HG03095 (cell line): ENCODE data around the gene INPP5F.
"Not testable (repeated sequence)": the region's sequence is repeated elsewhere in the genome, so short reads cannot be mapped to it uniquely, and the experiment has no call there.

Experiments used
- ATAC-seq: cut with Tn5 transposase; IDR thresholded peaks from one replicate; pipeline ENCODE4 v1.9.1; 2021; ENCODE audit warnings: moderate library complexity; ENCODE audit not compliant: unreplicated experiment

The INPP5F gene

GRCh38 chr10:119740096-119740495 is 14.2 kb downstream of the INPP5F start:
- ATAC-seq: no peak

- ATAC-seq: no peak
Measured at GRCh38 chr10:119742947-119743648, 17.2 kb downstream of the INPP5F start.

- no peak for ATAC-seq
Measured at GRCh38 chr10:119747940-119748339, 22.1 kb downstream of the INPP5F start.

GRCh38 chr10:119748871-119749270 is 23.0 kb downstream of the INPP5F start:
- ATAC-seq: no peak

GRCh38 chr10:119749455-119749854 is 23.6 kb downstream of the INPP5F start:
- ATAC-seq: no peak

GRCh38 chr10:119750391-119751230 is 24.8 kb downstream of the INPP5F start:
- ATAC-seq: peak; percentile 99

- no peak for ATAC-seq
Measured at GRCh38 chr10:119753309-119753708, 27.5 kb downstream of the INPP5F start.

- no peak for ATAC-seq
Measured at GRCh38 chr10:119754085-119754484, 28.2 kb downstream of the INPP5F start.

- no peak for ATAC-seq
Measured at GRCh38 chr10:119754936-119755335, 29.1 kb downstream of the INPP5F start.

GRCh38 chr10:119755446-119755845 is 29.6 kb downstream of the INPP5F start:
- ATAC-seq: no peak

GRCh38 chr10:119758448-119759195 is 32.8 kb downstream of the INPP5F start:
- ATAC-seq: no peak

GRCh38 chr10:119759832-119760231 is 34.0 kb downstream of the INPP5F start:
- ATAC-seq: no peak

- no peak for ATAC-seq
Measured at GRCh38 chr10:119761106-119761505, 35.3 kb downstream of the INPP5F start.

- no peak for ATAC-seq
Measured at GRCh38 chr10:119762035-119762434, 36.2 kb downstream of the INPP5F start.

- no peak for ATAC-seq
Measured at GRCh38 chr10:119762805-119763798, 37.3 kb downstream of the INPP5F start.

- ATAC-seq: no peak
Measured at GRCh38 chr10:119768455-119769094, 42.7 kb downstream of the INPP5F start.

- ATAC-seq: no peak
Measured at GRCh38 chr10:119769886-119770285, 44.0 kb downstream of the INPP5F start.

- no peak for ATAC-seq
Measured at GRCh38 chr10:119770928-119771327, 45.1 kb downstream of the INPP5F start.

- no peak for ATAC-seq
Measured at GRCh38 chr10:119772334-119772733, 46.5 kb downstream of the INPP5F start.

- not testable (repeated sequence) for ATAC-seq
Measured at GRCh38 chr10:119773041-119773440, 47.2 kb downstream of the INPP5F start.
